NB4 (cell line): ENCODE measurements around the gene GPR27.

Source experiments
- CTCF ChIP-seq: IDR thresholded peaks from one replicate; pipeline ENCODE4 v1.5.1; 2012; ENCODE audit warnings: low read depth, low read length
- POLR2A ChIP-seq: IDR thresholded peaks from 2 replicates; pipeline ENCODE4 v1.6.1; 2011; ENCODE audit warnings: mild to moderate bottlenecking; ENCODE audit not compliant: insufficient read length; ENCODE audit errors: extremely low read depth

DNA sequence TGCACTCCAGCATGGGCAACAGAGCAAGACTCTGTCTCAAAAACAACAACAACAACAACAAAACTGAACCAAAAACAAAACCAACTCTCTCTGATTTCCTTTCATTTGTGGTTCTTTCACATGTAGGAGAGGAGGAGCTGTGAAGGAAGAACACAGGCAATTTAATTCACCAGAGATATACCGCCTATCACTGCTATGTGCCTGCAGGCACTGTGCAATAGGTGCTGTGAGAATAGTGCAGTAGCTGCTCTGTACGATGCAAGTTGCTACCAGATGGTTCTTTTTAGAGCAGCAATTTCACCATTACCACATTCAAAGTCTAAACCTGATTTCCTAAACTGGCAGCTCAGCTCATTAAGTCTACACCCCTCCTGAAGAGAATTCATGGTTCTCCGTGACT is 42.6 kb downstream of the GPR27 start:
- TF ChIP-seq CTCF: no peak
- TF ChIP-seq POLR2A: no peak
